Lower leg skin (tissue), 3 donors: ENCODE results near the gene MSH6.

Source experiments
- CTCF ChIP-seq, 3 donors: fragments of 450-650 bp; IDR thresholded peaks; one replicate each; pipeline ENCODE4 v1.5.1; 2016; ENCODE audit warnings: antibody characterized with exemption in 3 of 3, mild to moderate bottlenecking in 3 of 3, moderate library complexity in 2 of 3
- POLR2A ChIP-seq, 2 donors: fragments of 450-650 bp; IDR thresholded peaks; one replicate each; pipeline ENCODE4 v1.6.1; 2016 to 2017; ENCODE audit warnings: antibody characterized with exemption in 2 of 2, mild to moderate bottlenecking in 1 of 2, moderate library complexity in 1 of 2

- TF ChIP-seq CTCF (IDR thresholded peaks at IDR 0.05) (no peak), POLR2A (IDR thresholded peaks at IDR 0.05) (no peak)
Measured at GRCh38 chr2:47782381-47782670, 619 bp upstream of the MSH6 start.
